Heart left ventricle (tissue), 13 donors: ENCODE measurements around the gene ZFP92.

ENCODE experiments used
- CTCF ChIP-seq, 12 donors: fragments of 200-600 bp; sonication (generic) in 4 of 12; IDR thresholded peaks; one replicate each; pipeline versions ENCODE4 v1.5.0 to v1.8.0; 2018 to 2022; ENCODE audit warnings: antibody characterized with exemption in 12 of 12, mild to moderate bottlenecking in 5 of 12
- POLR2A ChIP-seq, 2 donors: fragments of 450-650 bp; IDR thresholded peaks; one replicate each; pipeline ENCODE4 v1.6.1; 2017; ENCODE audit warnings: antibody characterized with exemption in 2 of 2, mild to moderate bottlenecking in 2 of 2, moderate library complexity in 2 of 2
- donor health status: ischemic (EF 13 %, LVEDD 7.1; RV severe dilation, severe dysfunction).
- donor health status: DM: no; HTN: yes; CAD: no.
- donor health status: DM: no; HTN: no; CAD: no.
- donor health status: ischemic (EF 25% LVEDD 6.9; RV normal size, moderate dysfunction).
- donor health status: ischemic (EF 25% LVEDD 5.7; RV mildly dilated, moderate dysfunction).
- donor health status: ischemic (EF 35%, LVEDD 5.7; RV mildly dilated, moderate dysfunction).
- donor health status: nonischemic (EF 11% LVEDD 7.7; RV severe dilation, severe dysfunction).
- donor health status: DM: yes; HTN: yes; CAD: no.
- donor health status: PGD.
- donor health status: ischemic (EF 29% LVEDD 5.4; RV normal size, mild dysfunction).
- donor health status: nonischemic (EF 23%, LVEDD 6.1; RV moderate dilation, normal function).

GRCh38 chrX:153386097-153386496 is 25.2 kb upstream of the ZFP92 start:
- TF ChIP-seq CTCF (IDR thresholded peaks at IDR 0.05) (no peak), POLR2A (IDR thresholded peaks at IDR 0.05) (no peak)
